Peyer's patch (tissue), 4 donors: ENCODE data around the gene UNC119.

Experiments used
- CTCF ChIP-seq, 6 experiments: fragments of 450-650 bp in 4 of 6; fragments of 200-600 bp in 2 of 6; sonication (generic) in 1 of 6; IDR thresholded peaks; one replicate each; pipeline ENCODE4 v1.5.1; 2017 to 2019; ENCODE audit warnings: antibody characterized with exemption in 6 of 6, mild to moderate bottlenecking in 3 of 6, moderate library complexity in 1 of 6
- POLR2A ChIP-seq, 2 donors: fragments of 450-650 bp; IDR thresholded peaks; one replicate each; pipeline ENCODE4 v1.5.1; 2017; ENCODE audit warnings: antibody characterized with exemption in 2 of 2, mild to moderate bottlenecking in 2 of 2, moderate library complexity in 2 of 2

GRCh38 chr17:28536532-28537218, 15.7 kb downstream of the UNC119 start:
- no peak for TF ChIP-seq CTCF (IDR thresholded peaks at IDR 0.05)
- TF ChIP-seq POLR2A (IDR thresholded peaks at IDR 0.05) = no peak
